Liver (tissue), 9 donors: Measurements from ENCODE around the gene TMPRSS6. TPM values are rescaled to one million over a fixed set of nuclear protein-coding genes. Genes with fewer than 3 reads are reported as not detected.

Experiments
- DNase-seq: peaks from one replicate; pipeline ENCODE4 v3.0.0-alpha.2; 2017; ENCODE audit warnings: low spot score
- H3K27ac ChIP-seq, 2 donors: one replicate each; pipeline ENCODE4 v1.7.0; 2013; ENCODE audit warnings: inconsistent platforms in 2 of 2, low read length in 2 of 2, control low read depth in 1 of 2, low read depth in 1 of 2, mild to moderate bottlenecking in 1 of 2
- H3K27me3 ChIP-seq, 4 donors: one replicate each; pipeline versions ENCODE4 v1.6.1 to v1.7.0; 2013; ENCODE audit warnings: low read length in 3 of 4, inconsistent platforms in 1 of 4, mild to moderate bottlenecking in 1 of 4, moderate library complexity in 1 of 4; ENCODE audit not compliant: control insufficient read depth in 4 of 4, insufficient read depth in 4 of 4
- H3K36me3 ChIP-seq, 4 donors: one replicate each; pipeline versions ENCODE4 v1.6.1 to v1.7.0; 2013; ENCODE audit warnings: low read length in 3 of 4, mild to moderate bottlenecking in 3 of 4, low read depth in 1 of 4, moderate library complexity in 1 of 4; ENCODE audit not compliant: control insufficient read depth in 4 of 4, insufficient read depth in 3 of 4
- H3K4me1 ChIP-seq, 4 donors: one replicate each; pipeline versions ENCODE4 v1.6.1 to v1.7.0; 2013; ENCODE audit warnings: low read length in 3 of 4, mild to moderate bottlenecking in 3 of 4, moderate library complexity in 1 of 4; ENCODE audit not compliant: control insufficient read depth in 4 of 4, insufficient read depth in 4 of 4
- H3K4me3 ChIP-seq, 3 donors: one replicate each; pipeline versions ENCODE4 v1.6.1 to v1.7.0; 2013; ENCODE audit warnings: low read length in 3 of 3, control low read depth in 1 of 3, low read depth in 1 of 3, mild to moderate bottlenecking in 1 of 3
- H3K9ac ChIP-seq, 2 donors: one replicate each; pipeline ENCODE4 v1.7.0; 2013; ENCODE audit warnings: low read length in 2 of 2, mild to moderate bottlenecking in 2 of 2, moderate library complexity in 2 of 2, control low read depth in 1 of 2, low read depth in 1 of 2
- H3K9me3 ChIP-seq, 4 donors: one replicate each; pipeline versions ENCODE4 v1.6.1 to v1.7.0; 2013; ENCODE audit warnings: low read length in 3 of 4; ENCODE audit not compliant: control insufficient read depth in 4 of 4
- EGR1 ChIP-seq, 2 donors: IDR thresholded peaks; 2 replicates each; pipeline ENCODE4 v1.6.1; 2016 to 2018; ENCODE audit warnings: antibody characterized with exemption in 2 of 2, low read depth in 2 of 2
- FOXA1 ChIP-seq: IDR thresholded peaks from 2 replicates; pipeline ENCODE4 v1.6.1; 2016; ENCODE audit warnings: antibody characterized with exemption
- FOXA2 ChIP-seq: IDR thresholded peaks from 2 replicates; pipeline ENCODE4 v1.6.1; 2016; ENCODE audit warnings: antibody characterized with exemption
- GABPA ChIP-seq, 2 donors: IDR thresholded peaks in 1 of 2; conservative IDR thresholded peaks in 1 of 2; 2 replicates each; pipeline ENCODE4 v1.6.1; 2016; ENCODE audit warnings: antibody characterized with exemption in 2 of 2, mild to moderate bottlenecking in 1 of 2, moderate library complexity in 1 of 2
- HNF4A ChIP-seq, 2 donors: conservative IDR thresholded peaks; 2 replicates each; pipeline ENCODE4 v1.6.1; 2016; ENCODE audit warnings: antibody characterized with exemption in 2 of 2, mild to moderate bottlenecking in 2 of 2
- HNF4G ChIP-seq: IDR thresholded peaks from 2 replicates; pipeline ENCODE4 v1.6.1; 2016; ENCODE audit warnings: antibody characterized with exemption
- JUND ChIP-seq, 2 donors: IDR thresholded peaks; 2 replicates each; pipeline ENCODE4 v1.6.1; 2016; ENCODE audit warnings: antibody characterized with exemption in 2 of 2
- NR2F2 ChIP-seq: IDR thresholded peaks from 2 replicates; pipeline ENCODE4 v1.6.1; 2016; ENCODE audit warnings: antibody characterized with exemption
- RAD21 ChIP-seq, 2 donors: IDR thresholded peaks; 2 replicates each; pipeline ENCODE4 v1.6.1; 2016; ENCODE audit warnings: antibody characterized with exemption in 2 of 2, mild to moderate bottlenecking in 2 of 2
- RXRA ChIP-seq, 2 donors: IDR thresholded peaks; 2 replicates each; pipeline ENCODE4 v1.6.1; 2017 to 2018; ENCODE audit warnings: antibody characterized with exemption in 2 of 2, mild to moderate bottlenecking in 1 of 2
- TAF1 ChIP-seq: conservative IDR thresholded peaks from 2 replicates; pipeline ENCODE4 v1.6.1; 2016; ENCODE audit warnings: antibody characterized with exemption, mild to moderate bottlenecking
- YY1 ChIP-seq: IDR thresholded peaks from 2 replicates; pipeline ENCODE4 v1.6.1; 2016; ENCODE audit warnings: antibody characterized with exemption, mild to moderate bottlenecking
- WGBS: extraction: QIAGEN DNeasy Blood & Tissue Kit; methylation state at CpG from one replicate; pipeline ENCODE4 v1.1.7; 2013; 5-methylcytosine and 5-hydroxymethylcytosine counted together
- polyA plus RNA-seq, 2 donors: library from polyadenylated mRNA; stranded (reverse) in 1 of 2; unstranded in 1 of 2; fragments of 200-250 nt in 1 of 2; fragments of >200 nt in 1 of 2; fragmentation: Nextera tagmentation in 1 of 2; extraction: Ambion mirVana in 1 of 2; gene quantifications; one replicate each; pipeline versions ENCODE4 v1.2.1 to v1.2.3, GENCODE V29; 2013 to 2015
- total RNA-seq, 2 donors: library from RNA; depleted of rRNA; stranded (reverse); fragments of >200 nt; gene quantifications; one replicate each; pipeline ENCODE4 v1.2.3, GENCODE V29; 2014
- TF ChIP-seq, protein P1 (sequence below): IDR thresholded peaks from 2 replicates; pipeline ENCODE4 v1.6.1; 2016; ENCODE audit warnings: antibody characterized with exemption
- TF ChIP-seq, protein P2 (sequence below): IDR thresholded peaks from 2 replicates; pipeline ENCODE4 v1.6.1; 2016; ENCODE audit warnings: antibody characterized with exemption
- TF ChIP-seq, protein P3 (sequence below): fragments of 150-350 bp; IDR thresholded peaks from 2 replicates; pipeline ENCODE4 v1.5.1; 2017; ENCODE audit warnings: improper control_type of control experiment, low read depth, low read length; ENCODE audit not compliant: missing input control
- TF ChIP-seq, protein P4 (sequence below): IDR thresholded peaks from 2 replicates; pipeline ENCODE4 v1.6.1; 2016; ENCODE audit warnings: antibody characterized with exemption, mild to moderate bottlenecking
- TF ChIP-seq, protein P5 (sequence below): IDR thresholded peaks from 2 replicates; pipeline ENCODE4 v1.6.1; 2016; ENCODE audit warnings: antibody characterized with exemption
- donor health status: healthy.
- donor health status: healthy.
- donor health status: healthy.
- donor health status: healthy.
- donor health status: healthy.

Gene TMPRSS6
- total and polyA plus RNA-seq, 4 donors: 12.6 to 47.1 (median 39.9) TPM

DNA sequence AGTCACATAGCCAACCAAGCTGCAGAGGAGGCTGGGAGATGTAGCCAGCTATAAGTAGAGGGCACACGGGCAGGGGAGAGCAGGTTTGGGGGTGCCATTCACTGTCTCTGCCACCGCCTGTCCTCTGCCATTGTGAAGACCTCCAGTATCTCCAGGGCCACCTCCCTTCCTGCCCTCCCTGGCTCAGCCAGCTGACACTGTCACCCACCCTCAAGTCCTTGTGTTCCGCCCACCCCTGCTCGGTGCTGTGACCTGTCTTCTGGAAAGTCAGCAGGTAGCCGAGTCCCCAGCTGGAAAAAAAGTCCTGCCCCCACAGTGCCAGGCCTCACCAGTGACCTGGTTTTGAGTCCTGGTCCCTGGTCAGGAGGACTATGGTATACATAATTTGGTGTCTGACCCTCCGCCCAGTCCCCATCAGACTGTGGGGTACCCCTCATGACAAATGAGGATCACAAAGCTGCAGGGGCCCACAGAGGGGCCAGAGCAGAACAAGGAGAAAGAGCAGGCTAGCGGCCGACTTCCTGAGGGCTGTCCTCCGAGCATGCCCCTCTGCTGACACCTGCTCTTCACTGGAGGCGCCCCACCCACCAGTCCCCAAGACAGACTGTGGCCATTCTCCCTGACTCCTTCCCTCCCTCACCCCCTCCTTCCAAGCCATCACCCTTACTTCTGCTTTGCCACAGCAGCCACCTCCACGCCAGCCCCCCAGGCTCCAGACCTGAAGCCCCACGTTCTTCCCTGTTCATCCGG, 47.3 kb upstream of the TMPRSS6 start:
- H3K9ac ChIP-seq: no peak overlapping the region
- no peaks in the 10 kb centered on the region for H3K4me1 ChIP-seq
- H3K4me3 ChIP-seq: no peak overlapping the region
- TF ChIP-seq RXRA (IDR thresholded peaks at IDR 0.05) (no peak), GABPA (IDR thresholded peaks at IDR 0.05 in 1 of 2, conservative IDR thresholded peaks at IDR 0.05 in 1 of 2) (no peak), YY1 (no peak), JUND (IDR thresholded peaks at IDR 0.05) (no peak), RAD21 (IDR thresholded peaks at IDR 0.05) (no peak), NR2F2 (no peak), FOXA1 (no peak), HNF4A (conservative IDR thresholded peaks at IDR 0.05) (no peak), TAF1 (no peak), HNF4G (no peak), EGR1 (IDR thresholded peaks at IDR 0.05; ENCODE audit: low read depth in 2 of 2) (no peak), FOXA2 (no peak)
- TF ChIP-seq, protein P1, sequence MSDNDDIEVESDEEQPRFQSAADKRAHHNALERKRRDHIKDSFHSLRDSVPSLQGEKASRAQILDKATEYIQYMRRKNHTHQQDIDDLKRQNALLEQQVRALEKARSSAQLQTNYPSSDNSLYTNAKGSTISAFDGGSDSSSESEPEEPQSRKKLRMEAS: no peak
- TF ChIP-seq, protein P2, sequence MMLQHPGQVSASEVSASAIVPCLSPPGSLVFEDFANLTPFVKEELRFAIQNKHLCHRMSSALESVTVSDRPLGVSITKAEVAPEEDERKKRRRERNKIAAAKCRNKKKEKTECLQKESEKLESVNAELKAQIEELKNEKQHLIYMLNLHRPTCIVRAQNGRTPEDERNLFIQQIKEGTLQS: no peak
- TF ChIP-seq, protein P3, sequence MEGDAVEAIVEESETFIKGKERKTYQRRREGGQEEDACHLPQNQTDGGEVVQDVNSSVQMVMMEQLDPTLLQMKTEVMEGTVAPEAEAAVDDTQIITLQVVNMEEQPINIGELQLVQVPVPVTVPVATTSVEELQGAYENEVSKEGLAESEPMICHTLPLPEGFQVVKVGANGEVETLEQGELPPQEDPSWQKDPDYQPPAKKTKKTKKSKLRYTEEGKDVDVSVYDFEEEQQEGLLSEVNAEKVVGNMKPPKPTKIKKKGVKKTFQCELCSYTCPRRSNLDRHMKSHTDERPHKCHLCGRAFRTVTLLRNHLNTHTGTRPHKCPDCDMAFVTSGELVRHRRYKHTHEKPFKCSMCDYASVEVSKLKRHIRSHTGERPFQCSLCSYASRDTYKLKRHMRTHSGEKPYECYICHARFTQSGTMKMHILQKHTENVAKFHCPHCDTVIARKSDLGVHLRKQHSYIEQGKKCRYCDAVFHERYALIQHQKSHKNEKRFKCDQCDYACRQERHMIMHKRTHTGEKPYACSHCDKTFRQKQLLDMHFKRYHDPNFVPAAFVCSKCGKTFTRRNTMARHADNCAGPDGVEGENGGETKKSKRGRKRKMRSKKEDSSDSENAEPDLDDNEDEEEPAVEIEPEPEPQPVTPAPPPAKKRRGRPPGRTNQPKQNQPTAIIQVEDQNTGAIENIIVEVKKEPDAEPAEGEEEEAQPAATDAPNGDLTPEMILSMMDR: no peak
- TF ChIP-seq, protein P4, sequence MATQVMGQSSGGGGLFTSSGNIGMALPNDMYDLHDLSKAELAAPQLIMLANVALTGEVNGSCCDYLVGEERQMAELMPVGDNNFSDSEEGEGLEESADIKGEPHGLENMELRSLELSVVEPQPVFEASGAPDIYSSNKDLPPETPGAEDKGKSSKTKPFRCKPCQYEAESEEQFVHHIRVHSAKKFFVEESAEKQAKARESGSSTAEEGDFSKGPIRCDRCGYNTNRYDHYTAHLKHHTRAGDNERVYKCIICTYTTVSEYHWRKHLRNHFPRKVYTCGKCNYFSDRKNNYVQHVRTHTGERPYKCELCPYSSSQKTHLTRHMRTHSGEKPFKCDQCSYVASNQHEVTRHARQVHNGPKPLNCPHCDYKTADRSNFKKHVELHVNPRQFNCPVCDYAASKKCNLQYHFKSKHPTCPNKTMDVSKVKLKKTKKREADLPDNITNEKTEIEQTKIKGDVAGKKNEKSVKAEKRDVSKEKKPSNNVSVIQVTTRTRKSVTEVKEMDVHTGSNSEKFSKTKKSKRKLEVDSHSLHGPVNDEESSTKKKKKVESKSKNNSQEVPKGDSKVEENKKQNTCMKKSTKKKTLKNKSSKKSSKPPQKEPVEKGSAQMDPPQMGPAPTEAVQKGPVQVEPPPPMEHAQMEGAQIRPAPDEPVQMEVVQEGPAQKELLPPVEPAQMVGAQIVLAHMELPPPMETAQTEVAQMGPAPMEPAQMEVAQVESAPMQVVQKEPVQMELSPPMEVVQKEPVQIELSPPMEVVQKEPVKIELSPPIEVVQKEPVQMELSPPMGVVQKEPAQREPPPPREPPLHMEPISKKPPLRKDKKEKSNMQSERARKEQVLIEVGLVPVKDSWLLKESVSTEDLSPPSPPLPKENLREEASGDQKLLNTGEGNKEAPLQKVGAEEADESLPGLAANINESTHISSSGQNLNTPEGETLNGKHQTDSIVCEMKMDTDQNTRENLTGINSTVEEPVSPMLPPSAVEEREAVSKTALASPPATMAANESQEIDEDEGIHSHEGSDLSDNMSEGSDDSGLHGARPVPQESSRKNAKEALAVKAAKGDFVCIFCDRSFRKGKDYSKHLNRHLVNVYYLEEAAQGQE: no peak
- TF ChIP-seq, protein P5, sequence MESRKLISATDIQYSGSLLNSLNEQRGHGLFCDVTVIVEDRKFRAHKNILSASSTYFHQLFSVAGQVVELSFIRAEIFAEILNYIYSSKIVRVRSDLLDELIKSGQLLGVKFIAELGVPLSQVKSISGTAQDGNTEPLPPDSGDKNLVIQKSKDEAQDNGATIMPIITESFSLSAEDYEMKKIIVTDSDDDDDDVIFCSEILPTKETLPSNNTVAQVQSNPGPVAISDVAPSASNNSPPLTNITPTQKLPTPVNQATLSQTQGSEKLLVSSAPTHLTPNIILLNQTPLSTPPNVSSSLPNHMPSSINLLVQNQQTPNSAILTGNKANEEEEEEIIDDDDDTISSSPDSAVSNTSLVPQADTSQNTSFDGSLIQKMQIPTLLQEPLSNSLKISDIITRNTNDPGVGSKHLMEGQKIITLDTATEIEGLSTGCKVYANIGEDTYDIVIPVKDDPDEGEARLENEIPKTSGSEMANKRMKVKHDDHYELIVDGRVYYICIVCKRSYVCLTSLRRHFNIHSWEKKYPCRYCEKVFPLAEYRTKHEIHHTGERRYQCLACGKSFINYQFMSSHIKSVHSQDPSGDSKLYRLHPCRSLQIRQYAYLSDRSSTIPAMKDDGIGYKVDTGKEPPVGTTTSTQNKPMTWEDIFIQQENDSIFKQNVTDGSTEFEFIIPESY: no peak
- H3K9me3 ChIP-seq: no peaks in the 10 kb centered on the region
- WGBS: 89% methylated on average over 13 of the region's 13 CpGs
- no peak for DNase-seq
- no peaks in the 10 kb centered on the region for H3K27me3 ChIP-seq
- no peaks in the 10 kb centered on the region for H3K36me3 ChIP-seq
- H3K27ac ChIP-seq: no peak overlapping the region
